ENCODE results near the gene ANKS6. TPM values are rescaled to one million over a fixed set of nuclear protein-coding genes. Genes with fewer than 3 reads are reported as not detected.

The ANKS6 gene
- total RNA-seq, 4 donors from 2014 or later = 7.0 to 37.8 (median 10.3) TPM

DNA sequence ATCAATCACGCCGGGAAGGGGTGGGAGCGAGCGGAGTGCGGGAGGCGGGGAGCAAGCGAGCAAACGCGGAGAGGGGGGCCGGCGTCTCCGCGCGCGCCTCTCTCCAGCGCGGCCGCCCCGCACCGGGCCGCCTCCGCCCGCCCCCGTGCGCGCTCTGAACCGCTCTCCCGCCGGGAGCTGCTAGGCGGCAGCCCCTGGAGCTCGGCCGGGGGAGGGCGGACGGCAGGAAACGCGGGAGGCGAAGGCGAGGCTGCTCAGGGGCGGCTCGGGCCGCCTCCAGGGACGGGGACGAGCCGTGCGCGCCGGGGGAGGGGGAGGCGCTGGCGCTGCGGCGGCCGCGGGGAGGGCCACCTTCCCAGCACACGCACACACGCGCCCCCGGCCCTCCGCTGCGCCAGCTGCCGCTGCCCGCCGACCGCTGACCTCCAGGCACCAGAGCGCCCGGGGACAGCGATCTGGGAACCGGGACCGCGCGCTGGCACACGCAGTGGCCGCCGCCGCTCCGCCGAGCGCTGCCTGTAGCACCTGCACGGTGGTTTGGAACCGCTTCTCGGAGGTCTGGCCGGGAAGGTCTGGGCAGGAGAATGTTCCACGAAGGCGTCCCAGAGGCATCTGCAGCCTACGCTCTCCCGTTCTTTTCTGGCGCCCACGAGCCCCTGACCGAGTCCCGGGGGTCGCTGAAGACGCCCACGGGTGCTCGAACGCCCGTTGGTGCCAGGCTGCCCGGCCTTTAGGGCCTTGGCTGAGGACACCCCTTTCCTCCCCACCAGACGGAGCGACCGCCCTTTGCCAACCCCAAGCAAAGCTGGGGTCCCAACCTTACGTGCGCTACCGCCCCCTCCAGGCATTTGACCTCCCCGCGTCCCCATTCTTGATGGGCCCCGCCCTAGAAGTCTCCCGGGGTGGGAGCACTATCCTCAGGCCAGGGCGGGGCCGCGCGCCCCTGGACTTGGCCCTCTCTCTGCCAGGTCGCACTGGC lies 87.1 kb downstream of the ANKS6 start, which contains the start of gene GABBR2:
Gene GABBR2, minus strand, starts transcription at position 3 of the 979 bp plus-strand sequence. CDS start 198 bp downstream, outside the sequence.
- no peak for TF ChIP-seq POLR2A (IDR thresholded peaks at IDR 0.05)
- no peak for TF ChIP-seq EP300 (IDR thresholded peaks at IDR 0.05)
- TF ChIP-seq, protein P1, sequence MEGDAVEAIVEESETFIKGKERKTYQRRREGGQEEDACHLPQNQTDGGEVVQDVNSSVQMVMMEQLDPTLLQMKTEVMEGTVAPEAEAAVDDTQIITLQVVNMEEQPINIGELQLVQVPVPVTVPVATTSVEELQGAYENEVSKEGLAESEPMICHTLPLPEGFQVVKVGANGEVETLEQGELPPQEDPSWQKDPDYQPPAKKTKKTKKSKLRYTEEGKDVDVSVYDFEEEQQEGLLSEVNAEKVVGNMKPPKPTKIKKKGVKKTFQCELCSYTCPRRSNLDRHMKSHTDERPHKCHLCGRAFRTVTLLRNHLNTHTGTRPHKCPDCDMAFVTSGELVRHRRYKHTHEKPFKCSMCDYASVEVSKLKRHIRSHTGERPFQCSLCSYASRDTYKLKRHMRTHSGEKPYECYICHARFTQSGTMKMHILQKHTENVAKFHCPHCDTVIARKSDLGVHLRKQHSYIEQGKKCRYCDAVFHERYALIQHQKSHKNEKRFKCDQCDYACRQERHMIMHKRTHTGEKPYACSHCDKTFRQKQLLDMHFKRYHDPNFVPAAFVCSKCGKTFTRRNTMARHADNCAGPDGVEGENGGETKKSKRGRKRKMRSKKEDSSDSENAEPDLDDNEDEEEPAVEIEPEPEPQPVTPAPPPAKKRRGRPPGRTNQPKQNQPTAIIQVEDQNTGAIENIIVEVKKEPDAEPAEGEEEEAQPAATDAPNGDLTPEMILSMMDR (IDR thresholded peaks at IDR 0.05) = no peak
- no peak for TF ChIP-seq POLR2AphosphoS5 (IDR thresholded peaks at IDR 0.05)
- H3K27me3 ChIP-seq = peaks cover 84% of the 10 kb centered on the region
- H3K4me3 ChIP-seq = peak within 1 kb of the TSS; percentile 45

DNA sequence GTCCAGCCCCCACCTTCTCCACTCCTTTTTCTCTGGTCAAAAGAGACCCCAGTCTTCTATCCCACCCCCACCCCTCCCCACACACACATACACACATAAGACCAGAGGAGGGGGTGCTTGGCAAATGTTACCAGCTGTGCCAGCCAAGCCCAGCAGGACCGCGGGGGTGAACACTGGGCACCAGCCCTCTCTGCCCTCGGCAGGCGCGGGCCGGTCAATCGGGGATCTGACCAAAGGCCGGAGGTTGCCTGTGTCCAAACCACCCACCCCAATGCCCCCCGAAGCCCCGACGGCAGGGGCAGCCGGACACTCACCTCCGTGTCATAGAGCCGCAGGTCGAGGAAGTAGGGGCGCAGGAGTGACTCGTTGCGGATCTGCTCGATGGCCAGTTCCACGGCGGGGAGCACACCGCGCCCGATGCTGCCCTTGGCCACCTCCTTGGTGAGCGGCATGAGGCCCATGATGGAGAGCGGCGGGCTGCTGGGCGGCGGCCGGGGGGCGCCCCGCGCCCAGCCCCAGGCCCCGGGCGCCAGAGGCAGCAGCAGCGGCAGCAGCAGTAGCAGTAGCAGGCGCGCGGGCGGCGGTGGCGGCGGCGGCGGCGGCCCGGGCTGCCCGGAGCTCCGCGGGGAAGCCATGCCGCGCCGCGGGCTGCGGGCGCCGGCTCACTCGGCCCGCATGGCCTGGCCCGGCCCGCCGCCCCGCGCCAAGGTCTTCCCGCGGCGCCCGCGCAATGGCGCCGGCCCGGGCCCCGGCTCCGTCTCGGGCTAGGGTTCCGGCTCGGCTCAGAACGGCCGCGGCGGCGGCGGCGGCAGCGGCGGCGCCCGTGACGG lies 88.0 kb downstream of the ANKS6 start:
- no peak for DNase-seq (ENCODE audit: low spot score in 2 of 2)
- peak overlapping the region; percentile 45 for H3K4me3 ChIP-seq

More for the DNA sequence above, 87.1 kb downstream of the ANKS6 start, which contains the start of gene GABBR2:
- no peaks in the 10 kb centered on the region for H3K9me3 ChIP-seq
- no CpG with 5 or more reads among the region's 111 CpGs for WGBS
- H3K4me1 ChIP-seq = peaks cover 25% of the 10 kb centered on the region
- H3K27ac ChIP-seq = no peak within 1 kb of the TSS
- DNase-seq (ENCODE audit: low spot score in 2 of 2) = no peak
- H3K36me3 ChIP-seq = no peaks in the 10 kb centered on the region

DNA sequence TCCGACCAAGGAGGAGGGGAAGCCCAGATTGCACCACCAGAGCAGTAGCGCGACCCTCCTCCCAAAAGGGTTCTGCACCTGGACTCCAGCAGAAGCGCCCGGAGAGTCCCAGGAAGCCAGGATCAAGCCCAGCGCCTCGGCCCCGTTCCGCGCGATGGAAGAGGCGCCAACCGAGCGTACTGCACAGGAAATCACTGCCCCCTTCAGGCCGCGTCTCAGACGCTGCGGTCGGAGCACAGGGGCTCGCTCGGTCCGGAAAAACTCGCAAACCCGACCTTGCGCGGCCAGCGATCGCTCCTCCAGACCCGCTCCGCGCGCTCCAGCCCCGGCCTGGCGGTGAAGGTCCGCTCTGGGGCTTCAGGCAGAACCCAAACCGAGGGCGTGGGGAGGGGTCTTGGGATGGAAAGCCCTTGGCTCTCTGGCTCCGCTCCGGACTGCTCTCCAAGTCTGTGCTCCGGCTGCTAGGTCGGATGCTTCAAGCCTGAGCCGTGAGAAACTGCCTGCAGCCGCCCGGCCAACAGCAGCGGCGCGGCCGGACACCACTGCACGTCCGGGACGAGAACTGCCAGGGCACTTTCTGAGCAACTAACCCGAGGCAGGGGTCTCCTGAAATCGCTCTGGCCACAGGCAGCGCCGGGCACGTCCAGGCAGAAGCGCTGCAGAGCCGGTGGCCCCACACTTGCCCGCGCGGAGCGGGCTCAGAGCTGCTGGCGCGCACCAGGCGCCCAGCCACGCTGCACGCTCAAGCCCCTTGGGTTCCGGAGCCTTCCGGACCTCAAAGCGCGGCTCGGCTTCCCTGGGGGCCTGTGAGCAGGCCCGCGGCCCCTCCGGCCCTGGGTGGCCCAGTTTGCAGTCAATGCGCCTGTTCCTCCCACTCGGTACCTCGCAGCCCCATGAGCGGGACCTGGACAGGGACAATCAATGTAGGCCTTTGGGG lies 88.9 kb downstream of the ANKS6 start:
- Histone ChIP-seq H3K9me3 (no peaks in the 10 kb centered on the region), H3K4me1 (peaks cover 25% of the 10 kb centered on the region), H3K27me3 (peaks cover 93% of the 10 kb centered on the region), H3K27ac (no peak overlapping the region), H3K36me3 (no peaks in the 10 kb centered on the region), H3K4me3 (no peak overlapping the region)
- 4% methylated on average over 37 of the region's 79 CpGs for WGBS
- no peak for DNase-seq (ENCODE audit: low spot score in 2 of 2)
- TF ChIP-seq, protein P1 (IDR thresholded peaks at IDR 0.05) = peak in 1 of 2 donors; percentile 14
- TF ChIP-seq EP300 (IDR thresholded peaks at IDR 0.05) = no peak

More for the DNA sequence above, 88.0 kb downstream of the ANKS6 start:
- WGBS = 42% methylated on average over 2 of the region's 89 CpGs
- TF ChIP-seq, protein P1 (IDR thresholded peaks at IDR 0.05) = no peak
- TF ChIP-seq POLR2AphosphoS5 (IDR thresholded peaks at IDR 0.05) (no peak), POLR2A (IDR thresholded peaks at IDR 0.05) (no peak), EP300 (IDR thresholded peaks at IDR 0.05) (no peak)
- Histone ChIP-seq H3K4me1 (peaks cover 25% of the 10 kb centered on the region), H3K27me3 (peaks cover 89% of the 10 kb centered on the region), H3K36me3 (no peaks in the 10 kb centered on the region), H3K9me3 (no peaks in the 10 kb centered on the region), H3K27ac (no peak overlapping the region)

DNA sequence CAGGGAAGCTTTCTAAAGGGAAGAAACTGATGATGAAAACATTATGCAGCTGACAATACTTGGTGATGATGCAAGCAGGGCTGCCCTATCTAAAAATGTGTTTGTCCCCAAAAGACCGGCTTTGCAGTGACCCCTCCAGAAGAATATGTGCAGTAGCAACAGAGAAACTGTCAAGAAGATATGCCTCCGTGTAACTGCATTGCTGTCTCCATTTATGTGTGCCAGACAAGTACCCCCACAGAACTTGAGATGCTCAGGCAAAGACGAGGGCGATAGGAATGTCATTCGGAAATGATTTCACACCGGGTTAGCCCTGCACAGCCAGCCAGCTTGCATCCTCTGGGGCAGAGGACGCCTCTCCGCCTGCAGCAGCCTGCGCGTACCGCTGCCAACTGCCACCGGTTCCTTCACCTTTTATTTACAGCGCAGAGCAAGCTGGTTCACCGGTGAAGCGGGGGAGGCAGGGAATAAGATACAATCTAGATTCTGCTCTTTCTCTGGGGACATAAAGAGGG lies 89.6 kb downstream of the ANKS6 start:
- no peak overlapping the region for H3K4me3 ChIP-seq
- no peaks in the 10 kb centered on the region for H3K9me3 ChIP-seq
- H3K27ac ChIP-seq = no peak overlapping the region
- H3K36me3 ChIP-seq = no peaks in the 10 kb centered on the region
- H3K27me3 ChIP-seq = peaks cover 92% of the 10 kb centered on the region
- 7% methylated on average over 15 of the region's 15 CpGs for WGBS
- H3K4me1 ChIP-seq = peaks cover 25% of the 10 kb centered on the region
- TF ChIP-seq POLR2AphosphoS5 (IDR thresholded peaks at IDR 0.05) = no peak
- TF ChIP-seq, protein P1 (IDR thresholded peaks at IDR 0.05) = no peak
- TF ChIP-seq EP300 (IDR thresholded peaks at IDR 0.05) = no peak
- no peak for TF ChIP-seq POLR2A (IDR thresholded peaks at IDR 0.05)
- no peak for DNase-seq (ENCODE audit: low spot score in 2 of 2)
